ENCODE measurements around the gene SOS2. TPM values are rescaled to one million over a fixed set of nuclear protein-coding genes. Genes with fewer than 3 reads are reported as not detected.

The SOS2 gene
- total and polyA plus RNA-seq, 2 of the 8 experiments (the other 6 are each of a cell fraction or from before 2014, with no cell fraction given) = 2.8 to 12.7 TPM

DNA sequence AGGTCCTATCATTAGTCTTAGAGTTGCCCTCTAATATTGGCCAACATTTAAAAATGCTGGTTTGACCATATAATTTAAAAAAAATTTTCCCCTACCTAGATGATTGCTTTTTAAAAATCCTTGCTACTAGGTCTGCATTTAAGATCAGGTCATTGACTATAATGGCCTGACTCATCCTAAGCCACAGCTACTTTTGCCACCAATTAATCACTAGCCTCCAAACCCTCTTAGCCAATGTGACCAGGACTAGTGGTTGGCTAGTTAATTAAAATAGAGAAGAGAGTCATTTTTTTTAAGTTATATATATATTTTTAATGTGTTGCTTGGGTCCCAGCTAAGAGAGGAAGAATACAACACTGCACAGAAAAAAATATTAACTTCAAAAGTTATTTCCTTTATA, 57.5 kb downstream of the SOS2 start (continued):
- TF ChIP-seq, protein P1, sequence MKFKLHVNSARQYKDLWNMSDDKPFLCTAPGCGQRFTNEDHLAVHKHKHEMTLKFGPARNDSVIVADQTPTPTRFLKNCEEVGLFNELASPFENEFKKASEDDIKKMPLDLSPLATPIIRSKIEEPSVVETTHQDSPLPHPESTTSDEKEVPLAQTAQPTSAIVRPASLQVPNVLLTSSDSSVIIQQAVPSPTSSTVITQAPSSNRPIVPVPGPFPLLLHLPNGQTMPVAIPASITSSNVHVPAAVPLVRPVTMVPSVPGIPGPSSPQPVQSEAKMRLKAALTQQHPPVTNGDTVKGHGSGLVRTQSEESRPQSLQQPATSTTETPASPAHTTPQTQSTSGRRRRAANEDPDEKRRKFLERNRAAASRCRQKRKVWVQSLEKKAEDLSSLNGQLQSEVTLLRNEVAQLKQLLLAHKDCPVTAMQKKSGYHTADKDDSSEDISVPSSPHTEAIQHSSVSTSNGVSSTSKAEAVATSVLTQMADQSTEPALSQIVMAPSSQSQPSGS (IDR thresholded peaks at IDR 0.05; ENCODE audit: low read length) = no peak

All from H1 (cell line).